SU-DHL-6 (cell line): ENCODE measurements around the gene MRPS11.

Experiments used
- H2AFZ ChIP-seq: fragments of 200-600 bp; sonication (generic); 2 replicates; pipeline ENCODE4 v1.6.1; 2014; ENCODE audit warnings: low read depth, mild to moderate bottlenecking, moderate library complexity, mixed read lengths, antibody characterized with exemption, low read length; ENCODE audit not compliant: severe bottlenecking
- H3F3A ChIP-seq: fragments of 200-600 bp; shearing (Covaris generic); 2 replicates; pipeline ENCODE4 v1.6.0; 2016; ENCODE audit warnings: antibody characterized with exemption, mild to moderate bottlenecking; ENCODE audit not compliant: insufficient read depth
- H3K27ac ChIP-seq: fragments of 200-600 bp; sonication (generic); 2 replicates; pipeline ENCODE4 v1.5.1; 2016; ENCODE audit warnings: low read depth, mild to moderate bottlenecking, low read length, moderate library complexity, mixed read lengths
- H3K27me3 ChIP-seq: fragments of 200-600 bp; sonication (generic), shearing (Covaris generic); 2 replicates; pipeline ENCODE4 v1.6.0; 2014; ENCODE audit warnings: mild to moderate bottlenecking, low read length
- H3K36me3 ChIP-seq: fragments of 200-600 bp; sonication (generic); 2 replicates; pipeline ENCODE4 v1.6.1; 2014; ENCODE audit warnings: mild to moderate bottlenecking, low read length, mixed read lengths
- H3K4me2 ChIP-seq: fragments of 300-600, 200-600 bp; shearing (Covaris generic), sonication (generic); 2 replicates; pipeline ENCODE4 v1.6.0; 2014; ENCODE audit warnings: low read length, low read depth, mild to moderate bottlenecking; ENCODE audit not compliant: poor library complexity, severe bottlenecking
- H3K4me3 ChIP-seq: fragments of 200-600 bp; sonication (generic); 2 replicates; pipeline ENCODE4 v1.5.1; 2014; ENCODE audit warnings: antibody characterized with exemption, low read length, mild to moderate bottlenecking, mixed read lengths; ENCODE audit not compliant: insufficient read depth, poor library complexity, severe bottlenecking
- H3K79me2 ChIP-seq: fragments of 200-600 bp; sonication (generic); 2 replicates; pipeline ENCODE4 v1.6.1; 2014; ENCODE audit warnings: mild to moderate bottlenecking, low read length, moderate library complexity; ENCODE audit not compliant: insufficient read depth
- H3K9ac ChIP-seq: fragments of 200-600 bp; sonication (generic); 2 replicates; pipeline ENCODE4 v1.7.0; 2014; ENCODE audit warnings: mild to moderate bottlenecking, low read length
- H3K9me2 ChIP-seq: fragments of 200-600 bp; sonication (generic); replicated peaks from 2 replicates; pipeline ENCODE4 v1.6.1; 2014; ENCODE audit warnings: low read length; ENCODE audit not compliant: insufficient read depth
- H3K9me3 ChIP-seq: fragments of 200-600 bp; sonication (generic); 2 replicates; pipeline ENCODE4 v1.6.1; 2014; ENCODE audit warnings: low read length, mixed read lengths; ENCODE audit not compliant: insufficient read depth
- H4K20me1 ChIP-seq: fragments of 200-600 bp; sonication (generic); 2 replicates; pipeline ENCODE4 v1.6.1; 2014; ENCODE audit warnings: low read depth, mild to moderate bottlenecking, antibody characterized with exemption, low read length, moderate library complexity, mixed read lengths
- CTCF ChIP-seq: fragments of 200-600 bp; sonication (generic); IDR thresholded peaks from one replicate; pipeline ENCODE4 v1.5.1; 2017; ENCODE audit warnings: antibody characterized with exemption, mild to moderate bottlenecking, low read length, moderate library complexity; ENCODE audit not compliant: insufficient read depth, poor library complexity, severe bottlenecking
- EZH2phosphoT487 ChIP-seq: fragments of 200-600 bp; sonication (generic), shearing (Covaris generic); conservative IDR thresholded peaks from 2 replicates; pipeline ENCODE4 v1.6.1; 2018; ENCODE audit warnings: mild to moderate bottlenecking, antibody characterized with exemption, low read length, moderate library complexity, mixed read lengths

The MRPS11 gene

GRCh38 chr15:88438181-88438580, 29.3 kb upstream of the MRPS11 start:
- H3K4me3 ChIP-seq: no peak overlapping the region
- H3K36me3 ChIP-seq: no peaks in the 10 kb centered on the region
- H3K27ac ChIP-seq: no peak overlapping the region
- no peaks in the 10 kb centered on the region for H3F3A ChIP-seq
- no peak overlapping the region for H2AFZ ChIP-seq
- H3K9me2 ChIP-seq: no peaks in the 10 kb centered on the region; the same call in 1 of the 2 replicates
- H3K9me3 ChIP-seq: no peaks in the 10 kb centered on the region
- TF ChIP-seq CTCF (no peak), EZH2phosphoT487 (no peak)
- no peak overlapping the region for H3K9ac ChIP-seq
- no peak overlapping the region for H3K4me2 ChIP-seq
- no peaks in the 10 kb centered on the region for H3K79me2 ChIP-seq
- no peaks in the 10 kb centered on the region for H3K27me3 ChIP-seq
- no peaks in the 10 kb centered on the region for H4K20me1 ChIP-seq

- Histone ChIP-seq H3K9me2 (no peaks in the 10 kb centered on the region; the same call in 1 of the 2 replicates), H4K20me1 (no peaks in the 10 kb centered on the region), H3K4me2 (no peak overlapping the region), H2AFZ (no peak overlapping the region), H3K36me3 (peaks cover 4% of the 10 kb centered on the region; the same call in 1 of the 2 replicates), H3K4me3 (no peak overlapping the region), H3K79me2 (no peaks in the 10 kb centered on the region), H3K27ac (no peak overlapping the region), H3K27me3 (no peaks in the 10 kb centered on the region), H3K9me3 (no peaks in the 10 kb centered on the region), H3K9ac (no peak overlapping the region), H3F3A (no peaks in the 10 kb centered on the region)
- no peak for TF ChIP-seq EZH2phosphoT487
- TF ChIP-seq CTCF: no peak
Measured at GRCh38 chr15:88440021-88440420, 27.5 kb upstream of the MRPS11 start.

DNA sequence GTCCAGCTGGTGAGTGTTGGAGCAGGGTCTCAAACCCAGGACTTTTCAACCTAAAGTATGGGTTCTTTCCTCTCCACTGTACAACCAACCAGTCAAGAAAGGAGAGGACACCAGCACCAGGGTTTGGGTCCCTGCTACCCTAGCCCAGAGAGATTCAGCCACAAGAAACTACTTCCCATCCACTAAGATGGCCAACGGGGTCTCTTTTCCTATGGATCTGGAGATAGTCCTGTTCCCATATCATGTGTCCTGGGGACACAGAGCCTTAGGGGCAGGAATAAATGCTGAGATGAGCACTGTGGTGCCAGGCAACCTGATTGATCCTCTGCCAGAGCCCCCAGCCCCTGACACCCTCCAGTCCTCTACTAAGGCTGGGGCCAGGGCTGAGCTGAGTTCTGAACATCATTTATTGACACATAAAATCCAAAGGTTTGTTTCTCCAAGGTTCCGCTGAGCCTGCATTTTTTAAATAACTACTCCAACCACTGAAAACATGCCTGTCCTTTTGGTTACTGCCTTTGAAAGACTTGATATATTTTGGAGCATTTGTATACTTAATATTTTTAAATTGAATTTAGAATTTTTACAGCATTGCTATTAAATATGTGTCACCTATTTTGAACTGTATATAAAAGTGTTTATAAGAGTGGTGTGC, 26.3 kb upstream of the MRPS11 start:
- no peaks in the 10 kb centered on the region for H3F3A ChIP-seq
- H3K9me2 ChIP-seq: no peaks in the 10 kb centered on the region; the same call in 1 of the 2 replicates
- H3K9me3 ChIP-seq: no peaks in the 10 kb centered on the region
- H3K27me3 ChIP-seq: no peaks in the 10 kb centered on the region
- no peak overlapping the region for H3K9ac ChIP-seq
- H3K27ac ChIP-seq: no peak overlapping the region
- no peaks in the 10 kb centered on the region for H4K20me1 ChIP-seq
- no peak overlapping the region for H3K4me3 ChIP-seq
- H2AFZ ChIP-seq: no peak overlapping the region
- H3K4me2 ChIP-seq: no peak overlapping the region
- H3K36me3 ChIP-seq: peaks cover 4% of the 10 kb centered on the region; the same call in 1 of the 2 replicates
- TF ChIP-seq CTCF: no peak
- TF ChIP-seq EZH2phosphoT487: no peak
- no peaks in the 10 kb centered on the region for H3K79me2 ChIP-seq
